ENCODE measurements around the gene SOX13.

Gene SOX13

DNA sequence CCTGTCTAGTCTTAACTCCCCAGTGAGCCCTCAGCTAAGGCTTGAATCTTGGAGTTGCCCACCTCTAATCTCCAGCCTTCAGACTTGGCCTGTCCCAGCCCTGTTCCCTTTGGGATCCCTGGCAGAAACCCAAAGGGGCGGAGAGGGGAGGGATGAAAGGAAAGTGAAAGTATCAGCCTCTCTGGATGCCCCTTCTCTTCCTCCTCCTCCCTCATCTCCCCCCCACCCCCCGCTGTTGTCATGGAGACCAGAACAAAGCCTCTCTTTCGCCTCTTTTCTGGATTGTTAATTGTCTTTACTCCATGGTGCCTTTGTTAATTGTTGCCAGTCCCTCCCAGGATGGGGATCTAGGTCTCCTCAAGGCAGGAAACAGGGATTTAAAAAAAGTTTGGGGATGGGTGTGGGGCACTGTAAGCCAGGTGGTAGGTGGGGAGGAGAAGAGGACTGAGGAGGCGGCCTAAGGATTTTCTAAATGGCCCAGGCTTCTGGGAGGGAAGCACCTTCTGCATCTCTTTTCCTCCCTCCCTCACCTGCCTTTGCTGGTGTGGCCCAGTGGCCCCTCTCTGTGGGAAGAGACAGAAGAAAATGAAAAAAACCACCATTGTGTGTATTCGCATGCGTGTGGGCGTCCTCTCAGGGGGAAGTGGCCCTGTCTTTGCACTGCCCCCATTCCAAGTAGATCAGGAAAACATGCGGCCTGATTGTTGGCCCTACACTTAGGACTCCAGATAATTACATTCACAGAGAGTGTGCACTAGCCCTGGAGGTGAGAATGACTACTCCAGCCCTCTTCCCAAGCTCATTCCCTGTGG, 7.5 kb upstream of the SOX13 start:
- DNase-seq (ENCODE audit: low read depth in 2 of 2) = no peak

- DNase-seq (ENCODE audit: low read depth in 2 of 2) = no peak
Observed at GRCh38 chr1:204065986-204066300, 7.0 kb upstream of the SOX13 start.

DNA sequence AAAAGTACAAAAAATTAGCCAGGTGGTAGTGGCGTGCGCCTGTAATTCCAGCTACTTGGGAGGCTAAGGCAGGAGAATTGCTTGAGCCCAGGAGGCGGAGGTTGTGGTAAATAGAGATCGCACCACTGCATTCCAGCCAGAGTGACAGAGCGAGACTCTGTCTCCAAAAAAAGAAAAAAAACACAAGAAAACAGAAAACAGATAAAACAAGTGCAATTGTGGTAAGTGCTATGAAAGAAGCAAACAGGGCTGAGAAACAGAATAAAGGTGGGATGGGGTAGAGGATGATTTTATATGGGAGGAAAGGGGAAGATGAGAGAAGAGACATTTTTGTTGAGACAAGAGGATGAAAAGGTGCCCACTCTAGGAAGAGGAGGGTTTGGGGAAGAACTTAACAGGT, 5.0 kb upstream of the SOX13 start:
- DNase-seq (ENCODE audit: low read depth in 2 of 2) = no peak

DNA sequence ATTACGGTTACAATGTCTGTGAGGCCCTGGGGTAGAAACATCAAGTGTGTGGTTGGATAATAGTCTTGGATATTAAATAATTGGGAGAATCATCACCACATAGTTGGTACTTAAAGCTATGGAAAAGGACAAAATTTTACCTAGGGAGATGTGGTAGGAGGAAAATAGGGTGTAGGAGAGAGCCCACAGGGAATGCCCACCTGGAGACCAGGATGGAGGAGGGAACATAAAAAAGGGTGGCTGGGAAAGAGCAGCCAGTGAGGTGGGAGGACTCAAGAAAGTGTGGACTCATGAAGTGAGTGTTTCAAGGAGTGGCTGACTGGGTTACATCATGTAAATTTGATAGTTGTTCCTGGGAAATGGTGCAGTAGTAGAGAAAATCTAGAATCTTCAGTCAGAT, 3.0 kb upstream of the SOX13 start:
- DNase-seq (ENCODE audit: low read depth in 2 of 2) = no peak

DNA sequence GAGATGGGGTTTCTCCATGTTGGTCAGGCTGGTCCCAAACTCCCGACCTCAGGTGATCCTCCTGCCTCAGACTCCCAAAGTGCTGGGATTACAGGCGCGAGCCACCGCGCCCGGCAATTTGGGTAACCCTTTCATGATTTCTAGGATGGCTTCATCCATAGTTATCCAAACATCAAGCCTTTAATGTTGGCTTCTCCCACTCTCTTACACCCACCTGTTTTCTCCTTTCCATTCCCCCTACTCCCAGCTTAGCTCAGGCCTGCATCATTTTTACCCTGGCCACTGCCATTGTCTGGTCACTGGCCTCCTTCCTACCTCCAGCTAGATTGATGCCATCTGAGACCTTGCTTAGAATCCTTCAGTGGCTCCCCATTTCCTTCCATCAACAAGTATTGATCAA, 2.0 kb upstream of the SOX13 start:
- no peak for DNase-seq (ENCODE audit: low read depth in 2 of 2)

GRCh38 chr1:204073837-204074273, 940 bp downstream of the SOX13 start:
- no peak for DNase-seq (ENCODE audit: low read depth in 2 of 2)

- no peak for DNase-seq (ENCODE audit: low read depth in 2 of 2)
Observed at GRCh38 chr1:204074274-204075138, 1.6 kb downstream of the SOX13 start.

DNA sequence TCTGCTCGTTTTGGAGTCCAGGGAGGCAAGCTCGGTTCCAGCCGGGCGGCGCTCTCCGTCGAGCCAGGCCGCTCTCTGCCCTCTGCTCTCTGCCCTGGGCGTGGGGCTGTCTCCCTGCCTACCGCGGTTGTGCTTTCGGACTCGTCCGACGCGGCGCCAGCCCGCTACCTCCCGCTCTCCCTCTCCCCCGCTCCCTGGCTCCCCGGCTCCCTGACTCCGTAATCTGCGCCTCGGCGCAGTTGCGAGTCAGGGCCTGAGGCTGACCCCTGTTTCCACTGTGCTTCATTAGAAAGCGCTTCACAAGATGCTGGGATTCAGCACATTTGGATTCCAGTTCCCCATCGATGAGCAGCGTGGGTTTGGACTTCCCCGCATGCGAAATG, 2.2 kb downstream of the SOX13 start:
- no peak for DNase-seq (ENCODE audit: low read depth in 2 of 2)

DNA sequence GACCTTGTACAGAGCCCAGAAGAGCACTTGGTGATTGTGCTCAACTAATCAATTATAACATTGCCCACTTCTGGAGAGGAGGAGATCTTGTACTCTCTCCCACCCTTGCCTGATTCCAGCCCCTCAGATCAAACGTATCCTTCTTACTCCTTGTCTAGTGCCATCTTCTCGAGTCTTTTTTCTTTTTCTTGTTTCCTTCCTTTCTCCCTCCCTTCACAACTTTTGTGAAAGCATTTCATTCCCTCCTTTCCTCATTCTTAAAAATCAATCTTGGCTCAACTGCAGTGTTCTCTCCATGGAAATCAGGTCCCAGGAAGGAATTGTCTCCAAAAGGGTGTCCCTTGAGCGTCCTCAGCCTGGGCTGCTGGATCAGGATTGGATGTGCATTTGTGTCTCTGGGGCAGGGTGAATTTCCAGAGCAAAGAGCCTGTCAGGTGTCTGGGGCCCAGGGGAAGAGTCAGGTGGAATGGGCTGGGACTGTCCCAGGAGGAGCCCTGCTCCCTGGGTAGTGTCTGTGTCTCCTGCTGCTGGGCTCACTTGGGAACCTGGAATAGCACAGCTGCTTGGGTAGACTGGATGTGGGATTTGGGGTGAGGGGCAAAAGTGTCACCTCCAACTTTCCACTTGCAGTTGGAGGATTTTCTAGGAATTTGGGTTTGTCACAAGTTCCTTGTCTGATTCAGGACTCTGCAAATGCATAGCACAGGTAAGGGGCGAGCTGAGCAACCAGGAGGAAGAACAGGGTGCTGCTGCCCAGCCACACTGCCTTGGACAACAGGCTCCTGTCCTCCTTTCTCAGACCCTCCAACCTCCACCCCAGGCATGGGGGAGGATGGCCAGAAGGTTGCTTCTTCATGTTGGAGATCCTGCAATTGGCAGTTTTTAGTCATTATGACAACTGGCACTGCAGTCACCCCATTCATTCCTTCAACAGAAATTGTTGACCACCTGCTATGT, 3.3 kb downstream of the SOX13 start:
- DNase-seq (ENCODE audit: low read depth in 2 of 2) = no peak

GRCh38 chr1:204076891-204077290, 4.0 kb downstream of the SOX13 start:
- DNase-seq (ENCODE audit: low read depth in 2 of 2) = no peak

DNA sequence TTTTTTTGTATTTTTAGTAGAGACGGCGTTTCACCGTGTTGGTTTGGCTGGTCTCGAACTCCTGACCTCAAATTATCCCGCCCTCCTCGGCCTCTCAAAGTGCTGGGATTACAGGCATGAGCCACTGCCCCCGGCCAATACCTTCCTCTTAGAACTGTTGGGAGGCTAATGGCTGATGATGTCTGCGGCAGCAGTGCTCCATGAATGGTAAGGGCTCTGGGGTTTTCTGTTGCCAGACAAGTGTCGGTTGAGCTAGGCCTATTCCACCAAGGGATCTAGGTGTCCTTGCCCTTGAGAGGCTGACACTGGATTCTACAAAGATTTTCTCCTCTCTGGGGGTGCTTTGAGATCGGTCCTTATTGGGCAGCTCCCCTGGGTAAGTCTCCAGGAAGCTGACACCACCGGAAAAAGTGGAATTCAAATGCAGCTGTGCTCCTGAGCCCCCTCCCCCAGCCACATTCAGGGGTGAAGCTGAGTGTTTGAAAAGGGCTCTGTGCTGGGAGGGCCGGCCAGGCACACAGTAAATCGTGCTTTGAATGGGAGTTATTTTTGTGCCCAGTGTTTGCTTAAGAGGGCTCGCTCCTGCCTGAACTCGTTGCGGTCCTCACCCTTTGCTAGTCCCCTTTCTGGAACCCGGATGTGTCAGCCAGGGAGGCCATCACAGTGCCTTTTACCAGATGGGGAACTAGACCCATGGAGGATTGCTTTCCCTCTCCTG, 5.2 kb downstream of the SOX13 start:
- no peak for DNase-seq (ENCODE audit: low read depth in 2 of 2)

GRCh38 chr1:204079608-204079999, 6.7 kb downstream of the SOX13 start:
- no peak for DNase-seq (ENCODE audit: low read depth in 2 of 2)

DNA sequence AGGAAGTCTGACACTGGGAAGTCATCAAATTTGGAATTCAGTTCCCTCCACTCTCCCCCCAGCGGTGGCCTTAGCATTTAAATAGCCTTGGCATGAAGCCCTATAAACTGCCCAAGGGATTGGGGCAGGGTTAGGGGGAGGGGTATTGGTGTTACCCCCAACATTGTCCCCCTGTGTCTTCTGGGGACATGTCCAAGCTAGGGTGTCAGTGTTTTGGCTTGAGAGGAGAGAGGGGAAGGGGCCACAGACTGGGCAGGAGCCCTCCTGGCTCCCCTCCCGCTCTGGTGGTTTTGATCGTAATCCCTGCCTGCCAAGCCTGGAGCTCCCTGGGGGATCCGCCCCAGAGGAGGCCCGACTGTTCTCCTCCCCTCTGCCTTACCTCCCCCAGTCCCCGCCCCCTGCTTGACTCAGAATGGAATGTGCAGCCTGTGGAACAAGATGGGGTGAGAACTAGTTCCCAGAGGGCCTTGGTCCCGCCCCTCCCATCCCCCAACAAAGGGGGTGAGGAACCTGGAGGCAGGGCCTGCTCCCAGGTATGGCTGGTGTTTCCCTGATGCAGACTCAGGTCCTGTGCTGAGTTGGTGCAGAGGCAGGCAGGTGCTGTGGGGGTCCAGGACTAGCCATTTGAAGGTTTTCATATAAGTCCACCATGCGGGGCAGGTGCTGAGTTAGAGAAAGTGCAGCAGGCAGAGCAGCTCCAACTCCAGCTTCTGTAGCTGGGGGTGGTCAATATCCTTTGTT, 7.4 kb downstream of the SOX13 start:
- no peak for DNase-seq (ENCODE audit: low read depth in 2 of 2)

DNA sequence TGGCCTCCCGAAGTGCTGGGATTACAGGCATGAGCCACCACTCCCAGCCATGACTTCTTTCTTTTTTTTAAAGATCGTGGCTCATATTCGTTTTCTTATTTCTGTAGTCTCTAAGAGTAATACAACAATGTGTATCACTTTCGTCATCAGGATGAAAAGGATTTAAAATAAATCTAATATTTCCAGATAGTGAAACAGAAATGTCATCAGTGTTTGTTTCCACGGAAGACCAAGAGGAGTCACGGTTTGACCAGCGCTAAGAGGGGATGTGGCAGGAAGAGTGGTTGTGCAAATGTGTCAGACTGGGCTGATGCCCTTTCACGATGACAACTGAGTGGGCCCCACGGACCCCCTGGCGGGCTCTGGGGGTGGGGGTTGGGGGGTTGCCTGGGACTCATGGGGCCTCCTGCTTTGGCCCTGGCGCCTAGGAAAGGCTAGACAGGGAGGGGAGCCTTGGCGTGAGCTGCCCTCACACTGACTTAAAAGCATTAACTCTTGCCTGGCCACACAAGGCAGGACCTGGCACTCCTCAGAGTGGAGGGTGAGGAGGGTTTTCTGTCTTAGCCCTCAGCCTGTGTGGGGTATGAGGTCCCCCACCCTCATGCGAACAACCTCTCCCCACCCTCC, 8.4 kb downstream of the SOX13 start:
- DNase-seq (ENCODE audit: low read depth in 2 of 2) = no peak

DNA sequence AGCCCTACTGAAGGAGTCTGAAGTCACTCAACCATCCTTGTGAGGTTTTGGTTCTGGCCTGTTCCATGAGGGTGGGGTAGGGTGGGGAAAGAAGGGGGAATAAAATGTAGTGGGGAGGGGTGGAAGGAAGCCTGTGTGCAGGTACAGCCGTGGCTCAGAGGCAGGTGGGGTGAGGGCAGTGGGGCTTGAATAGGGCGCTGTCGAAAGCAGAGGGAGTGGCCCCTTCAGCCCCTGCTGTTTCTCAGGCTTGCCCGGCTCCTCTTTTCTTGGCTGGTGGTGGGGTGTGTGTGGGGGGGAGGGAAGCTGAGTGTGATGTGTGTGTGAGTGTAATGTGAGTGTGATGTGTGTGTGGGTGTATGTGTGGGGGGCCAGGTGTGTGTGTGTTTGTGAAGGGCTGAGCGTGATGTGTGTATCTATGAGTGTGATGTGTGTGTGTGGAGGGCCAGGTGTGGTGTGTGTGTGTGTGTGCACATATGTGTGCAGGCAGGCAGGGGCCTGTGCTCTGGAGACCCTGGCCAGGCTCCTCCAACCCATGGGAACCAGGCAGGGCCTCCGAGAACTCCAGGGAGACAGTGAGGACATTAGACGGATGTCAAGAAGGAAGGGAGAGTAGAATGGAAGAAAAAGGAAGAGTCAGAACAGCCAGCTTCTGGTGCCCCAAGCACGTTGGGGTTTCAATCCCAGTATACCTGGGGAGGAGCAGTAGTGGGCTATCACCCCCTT, 9.0 kb downstream of the SOX13 start:
- no peak for DNase-seq (ENCODE audit: low read depth in 2 of 2)

GRCh38 chr1:204083491-204083890, 10.6 kb downstream of the SOX13 start:
- no peak for DNase-seq (ENCODE audit: low read depth in 2 of 2)

DNA sequence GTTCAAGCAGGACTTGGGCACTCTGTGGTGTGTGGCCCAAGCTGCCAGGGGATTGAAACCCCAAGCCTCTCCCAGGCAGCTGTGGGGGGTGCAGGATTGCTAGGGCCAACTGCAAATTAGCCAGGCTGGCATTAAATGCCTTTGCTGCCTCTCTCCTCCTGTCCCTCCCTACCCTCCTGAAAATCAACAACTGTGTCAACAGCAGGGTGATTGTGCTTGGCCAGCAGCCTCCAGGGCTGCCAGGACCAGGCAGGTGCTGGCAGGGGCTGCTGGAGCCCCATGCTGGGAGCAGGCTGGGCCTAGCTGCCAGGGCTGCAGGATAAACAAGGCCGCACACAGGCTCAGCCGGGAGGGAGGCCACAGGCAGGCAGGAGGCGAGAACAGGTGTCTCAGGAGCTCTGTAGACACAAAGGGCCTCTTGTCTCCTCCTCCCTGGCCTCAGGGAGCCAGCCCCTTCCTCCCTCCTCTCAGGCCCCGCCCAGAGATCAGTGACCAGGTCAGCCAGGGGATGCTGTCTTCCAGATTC, 11.4 kb downstream of the SOX13 start:
- no peak for DNase-seq (ENCODE audit: low read depth in 2 of 2)

DNA sequence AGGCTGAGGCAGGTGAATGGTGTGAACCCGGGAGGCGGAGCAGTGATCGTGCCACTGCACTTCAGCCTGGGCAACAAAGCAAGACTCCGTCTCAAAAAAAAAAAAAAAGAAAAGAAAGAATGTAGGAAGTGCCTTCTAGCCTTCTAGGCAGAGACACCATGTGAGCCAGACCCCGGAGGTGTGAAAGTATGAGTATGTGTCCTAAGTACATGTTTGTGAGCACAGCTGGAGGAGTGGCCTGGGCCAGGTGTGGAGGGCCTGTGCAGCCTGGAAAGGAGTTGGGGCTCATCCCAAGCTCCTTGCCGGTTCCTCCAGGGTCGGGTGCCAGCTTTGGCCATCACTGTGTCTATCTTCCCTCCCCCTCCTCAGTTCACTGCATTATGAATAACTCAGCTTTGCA, 13.0 kb downstream of the SOX13 start:
- DNase-seq (ENCODE audit: low read depth in 2 of 2) = no peak

GRCh38 chr1:204087181-204087892, 14.4 kb downstream of the SOX13 start:
- no peak for DNase-seq (ENCODE audit: low read depth in 2 of 2)
